Heart left ventricle (tissue), 16 donors: ENCODE measurements around the gene ALS2CL. TPM values are rescaled to one million over a fixed set of nuclear protein-coding genes. Genes with fewer than 3 reads are reported as not detected.

Experiments used
- ATAC-seq, 4 donors: fragments of 200-7000 bp; cut with Tn5 transposase; one replicate each; pipeline ENCODE4 v1.9.1; 2020 to 2022; ENCODE audit warnings: moderate library complexity in 4 of 4, mild to moderate bottlenecking in 3 of 4, moderate number of reproducible peaks in 1 of 4
- DNase-seq, 5 donors: peaks; one replicate each; pipeline ENCODE4 v3.0.0-alpha.2; 2020
- H3K27ac ChIP-seq, 12 donors: fragments of 200-600 bp; sonication (generic) in 4 of 12; one replicate each; pipeline versions ENCODE4 v1.5.0 to v1.8.0; 2016 to 2022; ENCODE audit warnings: mild to moderate bottlenecking in 2 of 12
- H3K27me3 ChIP-seq, 9 donors: fragments of 200-600 bp; sonication (generic) in 2 of 9; one replicate each; pipeline versions ENCODE4 v1.5.1 to v1.8.0; 2016 to 2022; ENCODE audit warnings: mild to moderate bottlenecking in 3 of 9
- H3K36me3 ChIP-seq, 9 donors: fragments of 200-600 bp; sonication (generic) in 2 of 9; one replicate each; pipeline versions ENCODE4 v1.5.0 to v1.8.0; 2018 to 2022; ENCODE audit warnings: mild to moderate bottlenecking in 2 of 9
- H3K4me1 ChIP-seq, 12 donors: fragments of 200-600 bp; sonication (generic) in 4 of 12; one replicate each; pipeline versions ENCODE4 v1.5.0 to v1.8.0; 2016 to 2022; ENCODE audit warnings: mild to moderate bottlenecking in 3 of 12
- H3K4me3 ChIP-seq, 12 donors: fragments of 200-600 bp; sonication (generic) in 4 of 12; one replicate each; pipeline versions ENCODE4 v1.5.0 to v1.8.0; 2017 to 2022; ENCODE audit warnings: mild to moderate bottlenecking in 9 of 12, moderate library complexity in 4 of 12
- H3K9me3 ChIP-seq, 12 donors: fragments of 200-600 bp; sonication (generic) in 4 of 12; one replicate each; pipeline versions ENCODE4 v1.5.0 to v1.8.0; 2016 to 2022; ENCODE audit warnings: mild to moderate bottlenecking in 1 of 12
- CTCF ChIP-seq, 12 donors: fragments of 200-600 bp; sonication (generic) in 4 of 12; IDR thresholded peaks; one replicate each; pipeline versions ENCODE4 v1.5.0 to v1.8.0; 2018 to 2022; ENCODE audit warnings: antibody characterized with exemption in 12 of 12, mild to moderate bottlenecking in 5 of 12
- POLR2A ChIP-seq, 2 donors: fragments of 450-650 bp; IDR thresholded peaks; one replicate each; pipeline ENCODE4 v1.6.1; 2017; ENCODE audit warnings: antibody characterized with exemption in 2 of 2, mild to moderate bottlenecking in 2 of 2, moderate library complexity in 2 of 2
- WGBS, 4 donors: extraction: QIAGEN DNeasy Blood & Tissue Kit in 2 of 4; methylation state at CpG; one replicate each; pipeline versions ENCODE4 v1.1.5 to v1.1.7; 2013 to 2018; 5-methylcytosine and 5-hydroxymethylcytosine counted together
- intact Hi-C, 10 donors: fragments of 100-400 bp; cut with DNase I; formaldehyde crosslinking; loops; one replicate each; pipeline versions ENCODE4 v1.11.1 to v1.14.2; 2022
- polyA plus RNA-seq, 2 donors: library from polyadenylated mRNA; stranded (reverse); fragments of 200-250 nt; gene quantifications; one replicate each; pipeline ENCODE4 v1.2.3, GENCODE V29; 2013
- total RNA-seq, 9 donors: library from RNA; depleted of rRNA in 2 of 9; stranded (reverse); fragments of >200 nt in 2 of 9; fragmentation: NEBNext Ultra II Directional in 3 of 9; extraction: Animal tissue kit (Norgen Biotek cat#: 25700) in 3 of 9; gene quantifications; one replicate each; pipeline versions ENCODE4 v1.1.0 to v1.2.4, GENCODE V29; 2016 to 2023
- donor health status: ischemic (EF 13 %, LVEDD 7.1; RV severe dilation, severe dysfunction).
- donor health status: healthy with polysubstance abuse.
- donor health status: DM: no; HTN: yes; CAD: no.
- donor health status: DM: no; HTN: no; CAD: no.
- donor health status: ischemic (EF 25% LVEDD 6.9; RV normal size, moderate dysfunction).
- donor health status: ischemic (EF 25% LVEDD 5.7; RV mildly dilated, moderate dysfunction).
- donor health status: healthy.
- donor health status: DM: yes; HTN: yes; CAD: no.
- donor health status: ischemic (EF 35%, LVEDD 5.7; RV mildly dilated, moderate dysfunction).
- donor health status: nonischemic (EF 11% LVEDD 7.7; RV severe dilation, severe dysfunction).
- donor health status: DM: yes; HTN: yes; CAD: no.
- donor health status: PGD.
- donor health status: ischemic (EF 29% LVEDD 5.4; RV normal size, mild dysfunction).
- donor health status: nonischemic (EF 23%, LVEDD 6.1; RV moderate dilation, normal function).

Gene ALS2CL
- total and polyA plus RNA-seq, 11 donors, result 11.8 to 40.7 (median 25.4) TPM

GRCh38 chr3:46674031-46674845, 19.2 kb downstream of the ALS2CL start:
- H3K4me1 ChIP-seq, result peaks cover 0 to 22% (median 9%) of the 10 kb centered on the region in 12 donors
- no peak overlapping the region for H3K4me3 ChIP-seq
- H3K36me3 ChIP-seq, result peaks cover 0 to 80% (median 39%) of the 10 kb centered on the region in 9 donors
- no peaks in the 10 kb centered on the region for H3K27me3 ChIP-seq
- ATAC-seq (no peak), DNase-seq (peak in 3 of 5 donors; percentile 9 to 26 (median 18))
- TF ChIP-seq POLR2A (IDR thresholded peaks at IDR 0.05) (no peak), CTCF (IDR thresholded peaks at IDR 0.05) (no peak)
- intact Hi-C loops, result no loop called here
- 93 to 97% (median 95%) methylated on average over 10 to 12 of the region's 12 CpGs for WGBS, 4 donors
- H3K9me3 ChIP-seq, result no peaks in the 10 kb centered on the region
- H3K27ac ChIP-seq, result no peak overlapping the region

DNA sequence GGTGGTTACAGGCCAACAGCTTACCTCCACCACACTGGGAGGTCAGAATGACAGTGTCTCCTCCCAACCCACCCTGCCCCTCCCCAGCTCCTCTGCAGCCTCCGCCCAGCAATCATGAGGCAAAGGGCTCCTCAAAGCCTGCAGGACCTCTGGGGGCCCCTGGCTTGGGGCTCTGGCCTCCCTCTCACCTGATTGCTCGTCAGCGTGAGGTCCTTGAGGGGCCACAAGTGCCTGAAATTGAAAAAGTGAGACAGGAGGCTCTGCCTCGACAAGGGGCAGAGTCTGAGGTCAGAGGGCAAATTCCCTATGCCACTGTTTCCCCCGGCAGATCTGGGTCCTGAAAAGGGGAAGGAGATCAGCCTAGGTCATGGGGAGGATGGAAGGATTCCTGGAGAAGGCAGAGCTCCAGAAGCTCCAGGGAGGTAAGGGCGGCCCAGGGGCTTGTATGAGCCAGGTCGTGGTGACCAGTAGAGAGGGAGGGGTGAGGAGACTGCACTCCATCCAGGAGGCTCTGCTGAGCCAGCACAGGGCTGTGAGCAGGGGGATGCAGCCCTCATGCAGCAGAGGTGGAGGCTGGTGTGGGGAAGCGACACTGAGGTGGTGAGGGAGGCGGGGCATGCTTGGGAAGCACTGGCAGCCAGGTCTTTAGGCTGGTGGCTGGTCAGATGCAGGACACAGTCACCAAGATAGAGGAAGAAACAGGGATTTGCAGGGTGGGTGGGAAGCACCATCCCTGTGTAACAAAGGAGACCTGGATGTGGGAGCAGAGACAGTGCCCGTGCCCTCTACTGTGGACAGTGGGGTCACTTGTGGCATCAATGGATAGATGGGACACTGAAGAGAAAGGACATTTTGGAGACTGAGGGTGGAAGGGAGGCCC, 20.1 kb downstream of the ALS2CL start:
- TF ChIP-seq CTCF (IDR thresholded peaks at IDR 0.05) (no peak), POLR2A (IDR thresholded peaks at IDR 0.05) (no peak)
- DNase-seq (peak in 3 of 5 donors; percentile 16 to 37 (median 18)), ATAC-seq (no peak)
- H3K27ac ChIP-seq, result no peak overlapping the region
- H3K27me3 ChIP-seq, result no peaks in the 10 kb centered on the region
- 93 to 95% (median 94%) methylated on average over 10 of the region's 10 CpGs for WGBS, 4 donors
- intact Hi-C loops, result no loop called here
- no peaks in the 10 kb centered on the region for H3K9me3 ChIP-seq
- H3K4me1 ChIP-seq, result peaks cover 0 to 23% (median 9%) of the 10 kb centered on the region in 12 donors
- H3K36me3 ChIP-seq, result peaks cover 0 to 72% (median 36%) of the 10 kb centered on the region in 9 donors
- H3K4me3 ChIP-seq, result no peak overlapping the region

DNA sequence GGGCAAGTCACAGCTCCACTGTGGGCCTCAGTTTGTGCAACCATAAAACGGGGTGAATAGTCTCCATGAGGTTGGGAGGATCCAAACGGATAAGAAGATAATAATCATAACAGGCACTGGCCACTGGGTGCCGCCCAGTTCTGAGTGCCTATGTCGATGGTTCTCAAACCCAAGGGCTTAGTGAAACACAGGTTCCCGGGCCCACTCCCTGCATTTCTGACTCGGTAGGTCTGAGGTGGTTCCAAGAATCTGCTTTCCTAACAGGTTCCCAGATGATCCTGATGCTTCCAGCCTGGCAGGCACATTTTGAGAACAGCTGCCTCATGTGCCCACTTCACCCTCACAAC, 21.2 kb downstream of the ALS2CL start:
- peak in 1 of 5 donors; percentile 28 for DNase-seq
- Histone ChIP-seq H3K27me3 (no peaks in the 10 kb centered on the region), H3K4me3 (no peak overlapping the region), H3K9me3 (no peaks in the 10 kb centered on the region), H3K27ac (no peak overlapping the region), H3K36me3 (peaks cover 0 to 64% (median 36%) of the 10 kb centered on the region in 9 donors), H3K4me1 (peaks cover 0 to 29% (median 6%) of the 10 kb centered on the region in 12 donors)
- 83 to 95% (median 93%) methylated on average over 6 of the region's 6 CpGs for WGBS, 4 donors
- no peak for TF ChIP-seq POLR2A (IDR thresholded peaks at IDR 0.05)
- no peak for TF ChIP-seq CTCF (IDR thresholded peaks at IDR 0.05)
- intact Hi-C loops, result no loop called here
- ATAC-seq, result no peak
